ENCODE data around the gene DIAPH1.

DIAPH1 gene

DNA sequence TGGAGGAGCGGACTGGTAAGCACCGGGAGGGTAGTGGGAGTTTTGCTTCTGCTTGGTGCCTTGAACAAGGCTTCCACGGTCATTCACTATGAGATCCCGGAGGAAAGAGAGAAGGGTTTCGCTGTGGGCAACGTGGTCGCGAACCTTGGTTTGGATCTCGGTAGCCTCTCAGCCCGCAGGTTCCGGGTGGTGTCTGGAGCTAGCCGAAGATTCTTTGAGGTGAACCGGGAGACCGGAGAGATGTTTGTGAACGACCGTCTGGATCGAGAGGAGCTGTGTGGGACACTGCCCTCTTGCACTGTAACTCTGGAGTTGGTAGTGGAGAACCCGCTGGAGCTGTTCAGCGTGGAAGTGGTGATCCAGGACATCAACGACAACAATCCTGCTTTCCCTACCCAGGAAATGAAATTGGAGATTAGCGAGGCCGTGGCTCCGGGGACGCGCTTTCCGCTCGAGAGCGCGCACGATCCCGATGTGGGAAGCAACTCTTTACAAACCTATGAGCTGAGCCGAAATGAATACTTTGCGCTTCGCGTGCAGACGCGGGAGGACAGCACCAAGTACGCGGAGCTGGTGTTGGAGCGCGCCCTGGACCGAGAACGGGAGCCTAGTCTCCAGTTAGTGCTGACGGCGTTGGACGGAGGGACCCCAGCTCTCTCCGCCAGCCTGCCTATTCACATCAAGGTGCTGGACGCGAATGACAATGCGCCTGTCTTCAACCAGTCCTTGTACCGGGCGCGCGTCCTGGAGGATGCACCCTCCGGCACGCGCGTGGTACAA lies 142.5 kb downstream of the DIAPH1 start:
- DNase-seq: no peak

DNA sequence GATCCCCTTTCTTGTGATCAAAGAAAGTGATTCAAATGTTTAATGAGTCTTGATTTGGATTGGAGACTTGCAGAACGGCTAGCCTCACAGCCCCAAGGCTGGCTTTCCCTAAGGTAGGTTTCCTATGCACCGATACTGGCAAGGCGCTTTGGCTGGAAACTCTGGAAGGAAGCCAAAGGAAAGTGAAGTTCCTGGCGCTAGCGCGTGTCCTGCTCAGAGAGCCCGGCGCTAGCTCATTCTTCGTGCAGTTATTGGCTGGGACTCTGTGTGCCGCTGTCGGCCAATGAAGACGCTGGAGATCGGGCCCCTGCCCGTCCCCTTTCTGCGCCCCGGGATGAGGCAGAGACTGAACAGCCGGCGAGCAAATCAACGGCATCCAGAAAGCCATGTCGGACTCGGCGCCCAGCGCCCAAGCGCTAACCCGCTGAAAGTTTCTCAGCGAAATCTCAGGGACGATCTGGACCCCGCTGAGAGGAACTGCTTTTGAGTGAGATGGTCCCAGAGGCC lies 143.1 kb downstream of the DIAPH1 start, which contains the start of gene PCDHGC3:
Gene PCDHGC3, plus strand, starts transcription at position 342 of the 507 bp plus-strand sequence. Its CDS starts 151 bp downstream, at position 493.
- peak; percentile 92 for DNase-seq

DNA sequence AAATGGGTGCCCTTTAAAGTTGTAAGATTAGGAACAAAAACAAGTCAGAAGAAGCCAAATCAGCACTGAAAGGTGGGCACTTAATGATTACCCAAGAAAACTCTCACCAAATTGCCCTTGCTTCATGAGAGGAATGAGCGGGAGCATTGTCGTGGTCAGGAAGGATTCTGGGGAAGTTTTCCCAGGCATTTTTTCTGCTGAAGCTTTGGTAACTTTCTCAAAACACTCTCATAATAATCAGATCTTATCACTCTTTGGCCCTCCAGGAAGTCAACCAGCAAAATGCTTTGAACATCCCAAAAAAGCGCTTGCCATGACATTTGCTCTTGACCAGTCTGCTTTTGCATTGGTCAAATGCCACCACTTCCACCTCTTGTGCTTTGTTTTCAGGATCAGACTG lies 153.4 kb downstream of the DIAPH1 start:
- no peak for DNase-seq

All from GOT3 (cell line).